ENCODE results near the gene LCK. TPM values are rescaled to one million over a fixed set of nuclear protein-coding genes. Genes with fewer than 3 reads are reported as not detected.
A peak's percentile ranks its signal among the peaks of the same experiment; 100 is the strongest.

Gene LCK
- total RNA-seq, 4 donors from 2014 or later: 0.47 to 3.5 (median 1.2) TPM

DNA sequence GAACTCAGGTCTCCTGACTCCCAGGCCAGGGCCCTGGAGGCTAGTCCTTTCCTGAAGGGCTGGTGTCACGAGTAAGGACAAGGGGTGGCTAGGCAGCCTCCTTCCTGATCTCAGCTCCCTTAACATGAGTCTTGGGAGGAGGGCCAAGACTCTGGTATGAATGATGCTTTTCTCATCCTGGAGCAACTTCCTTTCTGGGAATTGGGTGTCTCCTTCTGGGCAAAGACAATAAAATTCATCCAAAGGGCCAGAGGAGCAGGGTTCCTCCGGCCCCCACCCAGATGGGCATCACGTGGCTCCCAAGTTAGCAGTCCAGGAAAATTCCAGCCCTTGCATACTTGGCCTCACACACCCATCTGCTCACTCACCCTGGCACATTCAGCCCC, 4.2 kb upstream of the LCK start, which contains the start of gene FAM167B:
Gene FAM167B, plus strand, starts transcription at position 335 of the 386 bp plus-strand sequence. CDS start 200 bp downstream, outside the sequence.
- peak within 1 kb of the TSS in 3 of 4 donors; percentile 39 to 79 (median 74) for H3K27ac ChIP-seq
- H3K36me3 ChIP-seq: no peaks in the 10 kb centered on the region
- H3K9me3 ChIP-seq: no peaks in the 10 kb centered on the region
- TF ChIP-seq EP300 (IDR thresholded peaks at IDR 0.05): no peak
- TF ChIP-seq POLR2AphosphoS5 (IDR thresholded peaks at IDR 0.05): peak; percentile 65
- peaks cover 0 to 49% (median 16%) of the 10 kb centered on the region in 3 donors for H3K4me1 ChIP-seq
- 39% methylated on average over 2 of the region's 3 CpGs; no CpG with 5 or more reads in 1 of the 2 donors for WGBS, 2 donors (ENCODE audit: low coverage in 1 of 2)
- no peak within 1 kb of the TSS for H3K4me3 ChIP-seq
- H3K27me3 ChIP-seq: peaks cover 8% of the 10 kb centered on the region
- ATAC-seq: peak; percentile 65

DNA sequence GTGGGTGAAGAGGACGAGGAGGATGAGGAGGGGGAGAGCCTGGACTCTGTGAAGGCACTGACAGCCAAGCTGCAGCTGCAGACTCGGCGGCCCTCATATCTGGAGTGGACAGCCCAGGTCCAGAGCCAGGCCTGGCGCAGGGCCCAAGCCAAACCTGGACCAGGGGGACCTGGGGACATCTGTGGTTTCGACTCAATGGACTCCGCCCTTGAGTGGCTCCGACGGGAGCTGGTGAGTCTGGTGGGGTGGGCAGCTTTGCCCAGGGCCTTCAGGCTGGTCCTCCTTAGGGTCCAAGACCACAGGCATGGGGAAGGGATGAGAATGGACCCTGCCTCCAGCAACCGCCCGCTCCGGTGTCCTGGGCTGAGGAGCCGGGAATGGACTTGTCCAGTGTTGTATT, 3.6 kb upstream of the LCK start:
- Histone ChIP-seq H3K27ac (peak overlapping the region in 3 of 4 donors; percentile 39 to 79 (median 74)), H3K4me1 (peaks cover 0 to 44% (median 16%) of the 10 kb centered on the region in 3 donors), H3K27me3 (peaks cover 8% of the 10 kb centered on the region), H3K4me3 (no peak overlapping the region), H3K36me3 (no peaks in the 10 kb centered on the region), H3K9me3 (no peaks in the 10 kb centered on the region)
- peak; percentile 4 for ATAC-seq
- no peak for TF ChIP-seq EP300 (IDR thresholded peaks at IDR 0.05)
- no peak for TF ChIP-seq POLR2AphosphoS5 (IDR thresholded peaks at IDR 0.05)
- TF ChIP-seq, protein P1, sequence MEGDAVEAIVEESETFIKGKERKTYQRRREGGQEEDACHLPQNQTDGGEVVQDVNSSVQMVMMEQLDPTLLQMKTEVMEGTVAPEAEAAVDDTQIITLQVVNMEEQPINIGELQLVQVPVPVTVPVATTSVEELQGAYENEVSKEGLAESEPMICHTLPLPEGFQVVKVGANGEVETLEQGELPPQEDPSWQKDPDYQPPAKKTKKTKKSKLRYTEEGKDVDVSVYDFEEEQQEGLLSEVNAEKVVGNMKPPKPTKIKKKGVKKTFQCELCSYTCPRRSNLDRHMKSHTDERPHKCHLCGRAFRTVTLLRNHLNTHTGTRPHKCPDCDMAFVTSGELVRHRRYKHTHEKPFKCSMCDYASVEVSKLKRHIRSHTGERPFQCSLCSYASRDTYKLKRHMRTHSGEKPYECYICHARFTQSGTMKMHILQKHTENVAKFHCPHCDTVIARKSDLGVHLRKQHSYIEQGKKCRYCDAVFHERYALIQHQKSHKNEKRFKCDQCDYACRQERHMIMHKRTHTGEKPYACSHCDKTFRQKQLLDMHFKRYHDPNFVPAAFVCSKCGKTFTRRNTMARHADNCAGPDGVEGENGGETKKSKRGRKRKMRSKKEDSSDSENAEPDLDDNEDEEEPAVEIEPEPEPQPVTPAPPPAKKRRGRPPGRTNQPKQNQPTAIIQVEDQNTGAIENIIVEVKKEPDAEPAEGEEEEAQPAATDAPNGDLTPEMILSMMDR (IDR thresholded peaks at IDR 0.05): no peak
- 80% methylated on average over 1 of the region's 12 CpGs; no CpG with 5 or more reads in 1 of the 2 donors for WGBS, 2 donors (ENCODE audit: low coverage in 1 of 2)

DNA sequence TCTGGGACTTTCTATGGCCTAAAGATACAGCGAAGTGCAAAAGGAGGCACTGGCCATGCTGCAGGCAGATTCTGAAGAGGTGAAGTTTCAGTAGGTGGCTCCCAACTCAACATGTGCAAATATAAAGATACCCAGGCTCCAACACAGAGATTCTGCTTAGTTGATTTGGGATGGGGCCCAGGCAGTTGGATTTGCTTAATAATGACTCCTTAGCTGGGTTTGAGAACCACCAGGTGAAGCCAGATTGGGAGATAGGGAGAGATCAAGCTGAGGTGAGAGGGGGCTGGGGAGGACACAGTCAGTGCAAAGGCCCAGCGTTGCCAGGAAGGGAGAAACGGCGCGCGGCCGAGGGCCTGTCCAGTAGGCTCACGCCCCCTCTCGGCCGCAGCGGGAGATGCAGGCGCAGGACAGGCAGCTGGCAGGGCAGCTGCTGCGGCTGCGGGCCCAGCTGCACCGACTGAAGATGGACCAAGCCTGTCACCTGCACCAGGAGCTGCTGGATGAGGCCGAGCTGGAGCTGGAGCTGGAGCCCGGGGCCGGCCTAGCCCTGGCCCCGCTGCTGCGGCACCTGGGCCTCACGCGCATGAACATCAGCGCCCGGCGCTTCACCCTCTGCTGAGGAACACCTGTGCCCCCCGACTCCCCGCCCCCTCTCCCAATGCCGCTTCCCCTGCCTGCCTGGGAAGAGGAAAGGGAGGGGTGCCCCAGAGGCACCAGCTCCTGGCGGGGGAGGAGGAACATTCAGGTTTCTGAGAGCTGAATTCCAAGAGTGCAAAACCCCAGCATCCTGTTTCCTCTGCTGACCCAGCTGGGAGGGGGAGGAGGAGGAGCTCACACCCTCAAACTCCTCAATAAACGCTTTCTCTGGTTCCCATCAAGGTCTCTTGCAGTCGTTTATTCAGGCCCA, 2.8 kb upstream of the LCK start:
- Histone ChIP-seq H3K27me3 (peaks cover 8% of the 10 kb centered on the region), H3K9me3 (no peaks in the 10 kb centered on the region), H3K36me3 (no peaks in the 10 kb centered on the region), H3K4me3 (no peak overlapping the region), H3K4me1 (peaks cover 0 to 38% (median 16%) of the 10 kb centered on the region in 3 donors), H3K27ac (peak overlapping the region in 3 of 4 donors; percentile 39 to 79 (median 74))
- TF ChIP-seq, protein P1 (IDR thresholded peaks at IDR 0.05): peak in 3 of 4 experiments; percentile 55 to 91 (median 73)
- TF ChIP-seq POLR2AphosphoS5 (IDR thresholded peaks at IDR 0.05): no peak
- ATAC-seq: peak; percentile 66
- WGBS, 2 donors (ENCODE audit: low coverage in 1 of 2): 9 to 31% methylated on average over 4 to 12 of the region's 31 CpGs

DNA sequence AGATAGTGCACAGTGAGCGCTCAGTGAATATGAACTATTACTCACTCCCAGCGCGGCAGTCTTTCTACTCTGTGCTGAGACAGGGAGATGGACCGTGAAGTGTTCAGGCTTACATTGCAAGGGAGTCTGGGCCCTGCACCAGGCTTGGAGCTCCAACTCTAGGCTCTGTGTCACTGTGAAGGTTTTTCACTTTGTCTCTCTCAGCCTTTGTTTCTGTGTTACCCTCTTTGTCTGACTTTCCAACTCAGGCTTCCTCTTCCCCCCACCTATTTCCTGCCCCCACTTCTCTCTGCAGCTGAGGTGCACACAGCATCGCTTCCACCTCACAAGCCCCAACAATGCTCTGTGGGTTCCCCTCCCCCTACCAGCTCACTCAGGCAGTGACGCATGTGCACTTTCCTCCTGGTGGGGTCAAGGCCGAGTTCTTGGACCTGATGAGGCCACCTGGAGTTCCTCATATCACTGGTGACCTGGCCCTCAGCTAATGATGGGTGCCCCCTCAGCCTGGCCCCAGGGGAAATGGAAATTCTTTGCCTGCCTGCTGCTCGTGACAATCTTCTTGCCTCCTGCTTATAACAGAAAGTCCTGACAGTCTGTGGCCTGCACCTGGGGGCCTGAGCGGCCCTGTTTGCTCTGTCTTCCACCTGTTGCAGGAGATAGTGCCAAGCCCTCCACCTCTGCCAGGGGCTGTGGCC, 1.1 kb upstream of the LCK start:
- TF ChIP-seq, protein P1 (IDR thresholded peaks at IDR 0.05): no peak
- no peak for TF ChIP-seq EP300 (IDR thresholded peaks at IDR 0.05)
- TF ChIP-seq POLR2A (IDR thresholded peaks at IDR 0.05): no peak
- TF ChIP-seq POLR2AphosphoS5 (IDR thresholded peaks at IDR 0.05): no peak
- H3K4me3 ChIP-seq: no peak overlapping the region
- 72 to 81% methylated on average over 3 to 8 of the region's 9 CpGs for WGBS, 2 donors (ENCODE audit: low coverage in 1 of 2)
- H3K27me3 ChIP-seq: peaks cover 8% of the 10 kb centered on the region
- H3K36me3 ChIP-seq: no peaks in the 10 kb centered on the region
- peak; percentile 48 for ATAC-seq
- no peaks in the 10 kb centered on the region for H3K9me3 ChIP-seq
- H3K27ac ChIP-seq: peak overlapping the region in 3 of 4 donors; percentile 63 to 74 (median 71)
- peaks cover 0 to 38% (median 16%) of the 10 kb centered on the region in 3 donors for H3K4me1 ChIP-seq
